MCF 10A (cell line): ENCODE measurements around the gene CSRNP3. TPM values are rescaled to one million over a fixed set of nuclear protein-coding genes. Genes with fewer than 3 reads are reported as not detected.

Experiments
- BruUV-seq: library from RNA; stranded (reverse); fragments of 400-500 nt; replicated peaks from 2 replicates; lab custom pipeline; 2021; lab: Mats Ljungman, UMichigan
- CTCF ChIA-PET: fragments of 300-600 bp; sonication (Branson Sonifier 250); formaldehyde crosslinking; extraction: SDS; loops from one replicate; lab custom pipeline; 2021; ENCODE audit warnings: antibody characterized with exemption, inconsistent platforms; lab: Yijun Ruan, JAX
- POLR2A ChIA-PET: fragments of 300-600, 350-650 bp; sonication (Branson Sonifier 250); formaldehyde crosslinking; extraction: SDS; loops from one replicate; lab custom pipeline; 2020; ENCODE audit warnings: antibody characterized with exemption, inconsistent platforms; lab: Yijun Ruan, JAX
- DNase-seq: peaks from one replicate; pipeline ENCODE4 v3.0.0-alpha.2; 2018; ENCODE audit not compliant: unreplicated experiment
- H3K27ac Mint-ChIP-seq: one replicate; pipeline ENCODE4 v1.8.0; 2022; ENCODE audit warnings: mild to moderate bottlenecking, low read depth, mixed read lengths; ENCODE audit not compliant: unreplicated experiment
- H3K27me3 Mint-ChIP-seq: one replicate; pipeline ENCODE4 v1.8.0; 2022; ENCODE audit warnings: mixed read lengths; ENCODE audit not compliant: insufficient read depth, unreplicated experiment
- H3K36me3 Mint-ChIP-seq: one replicate; pipeline ENCODE4 v1.8.0; 2022; ENCODE audit warnings: mild to moderate bottlenecking, moderate library complexity, mixed read lengths; ENCODE audit not compliant: insufficient read depth, unreplicated experiment
- H3K4me1 Mint-ChIP-seq: one replicate; pipeline ENCODE4 v1.8.0; 2022; ENCODE audit warnings: mixed read lengths; ENCODE audit not compliant: insufficient read depth, unreplicated experiment
- H3K4me3 Mint-ChIP-seq: one replicate; pipeline ENCODE4 v1.8.0; 2022; ENCODE audit warnings: mild to moderate bottlenecking, moderate library complexity, mixed read lengths; ENCODE audit not compliant: unreplicated experiment
- H3K9me3 Mint-ChIP-seq: one replicate; pipeline ENCODE4 v1.8.0; 2022; ENCODE audit warnings: mixed read lengths; ENCODE audit not compliant: unreplicated experiment
- intact Hi-C: fragments of 100-400 bp; cut with micrococcal nuclease; formaldehyde crosslinking; loops from 2 replicates; pipeline ENCODE4 v1.14.1; 2022
- total RNA-seq: library from RNA; stranded (reverse); gene quantifications from 2 replicates; pipeline ENCODE4 v1.2.3, GENCODE V29; 2022
- TF ChIP-seq, protein P1 (sequence below): fragments of 200-600 bp; IDR thresholded peaks from one replicate; pipeline ENCODE4 v1.8.0; 2022; ENCODE audit warnings: antibody characterized with exemption, mild to moderate bottlenecking; ENCODE audit not compliant: unreplicated experiment

CSRNP3 gene
- total RNA-seq, 1 experiment from 2014 or later: 0.33 TPM

DNA sequence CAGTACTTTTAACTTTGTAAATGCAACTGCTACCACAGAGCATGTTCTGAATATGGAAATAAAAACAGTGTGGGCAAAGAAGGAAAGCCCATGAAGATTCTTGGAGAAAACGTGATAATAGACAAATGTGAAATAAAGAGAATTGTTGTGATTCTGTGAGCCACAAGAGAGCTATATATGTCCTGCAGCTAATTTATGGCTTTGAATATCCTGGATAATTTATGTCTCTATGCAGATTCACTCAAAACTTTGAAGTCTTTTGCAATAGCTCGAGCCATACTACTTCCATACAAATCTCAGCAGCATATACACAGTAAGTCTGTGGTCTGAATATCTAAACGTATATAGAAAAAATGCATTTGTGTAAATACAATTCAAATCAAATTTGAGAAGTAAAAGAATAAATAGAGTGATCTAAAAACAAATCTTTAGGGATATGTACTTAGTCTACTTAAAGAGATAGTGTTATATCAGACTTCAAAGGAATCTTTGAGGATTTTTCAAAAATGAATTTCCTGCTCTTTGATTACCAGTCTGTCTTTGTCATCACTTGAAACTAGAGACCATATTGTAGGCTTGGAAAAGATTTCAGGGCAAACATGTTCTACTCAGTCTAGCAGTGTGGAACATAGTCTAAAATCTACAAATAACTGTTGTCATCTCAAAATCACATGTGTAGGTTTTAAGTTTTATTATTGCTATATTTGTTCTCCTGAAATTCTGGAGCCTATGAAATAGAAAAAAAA, 107.1 kb downstream of the CSRNP3 start:
- peaks cover 42% of the 10 kb centered on the region for H3K27me3 Mint-ChIP-seq
- H3K27ac Mint-ChIP-seq: no peak overlapping the region
- no peaks in the 10 kb centered on the region for H3K9me3 Mint-ChIP-seq
- intact Hi-C loops: no loop called here
- H3K36me3 Mint-ChIP-seq: no peaks in the 10 kb centered on the region
- no TSS peak for BruUV-seq
- no peak for DNase-seq
- POLR2A ChIA-PET: no interaction called here
- no peak overlapping the region for H3K4me3 Mint-ChIP-seq
- TF ChIP-seq, protein P1, sequence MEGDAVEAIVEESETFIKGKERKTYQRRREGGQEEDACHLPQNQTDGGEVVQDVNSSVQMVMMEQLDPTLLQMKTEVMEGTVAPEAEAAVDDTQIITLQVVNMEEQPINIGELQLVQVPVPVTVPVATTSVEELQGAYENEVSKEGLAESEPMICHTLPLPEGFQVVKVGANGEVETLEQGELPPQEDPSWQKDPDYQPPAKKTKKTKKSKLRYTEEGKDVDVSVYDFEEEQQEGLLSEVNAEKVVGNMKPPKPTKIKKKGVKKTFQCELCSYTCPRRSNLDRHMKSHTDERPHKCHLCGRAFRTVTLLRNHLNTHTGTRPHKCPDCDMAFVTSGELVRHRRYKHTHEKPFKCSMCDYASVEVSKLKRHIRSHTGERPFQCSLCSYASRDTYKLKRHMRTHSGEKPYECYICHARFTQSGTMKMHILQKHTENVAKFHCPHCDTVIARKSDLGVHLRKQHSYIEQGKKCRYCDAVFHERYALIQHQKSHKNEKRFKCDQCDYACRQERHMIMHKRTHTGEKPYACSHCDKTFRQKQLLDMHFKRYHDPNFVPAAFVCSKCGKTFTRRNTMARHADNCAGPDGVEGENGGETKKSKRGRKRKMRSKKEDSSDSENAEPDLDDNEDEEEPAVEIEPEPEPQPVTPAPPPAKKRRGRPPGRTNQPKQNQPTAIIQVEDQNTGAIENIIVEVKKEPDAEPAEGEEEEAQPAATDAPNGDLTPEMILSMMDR: no peak
- CTCF ChIA-PET: interaction anchor here (0.7 kb wide), 1 partner anchor 8 kb away, joined by 3 read pairs; no protein-coding TSS in a partner anchor
- no peaks in the 10 kb centered on the region for H3K4me1 Mint-ChIP-seq

DNA sequence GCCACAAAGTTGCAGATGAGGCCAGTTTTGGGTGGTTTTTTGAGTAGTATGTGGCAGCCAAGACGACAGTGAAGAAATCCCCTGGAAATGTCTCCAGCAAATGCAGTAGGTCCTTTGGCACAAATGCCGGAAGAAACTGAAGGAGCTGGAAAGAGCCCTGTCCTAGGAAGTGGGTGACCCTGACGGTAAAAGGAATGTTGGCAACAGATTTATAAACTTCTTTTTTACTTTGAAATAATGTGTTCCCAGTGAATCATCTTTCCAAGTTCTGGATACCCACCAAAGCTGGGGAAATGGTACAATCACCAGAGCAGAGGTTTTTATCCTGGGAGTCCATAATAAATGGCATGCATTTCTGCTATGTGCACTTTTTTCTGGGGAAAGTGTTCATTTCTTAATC, 112.9 kb downstream of the CSRNP3 start:
- H3K36me3 Mint-ChIP-seq: no peaks in the 10 kb centered on the region
- H3K27me3 Mint-ChIP-seq: no peaks in the 10 kb centered on the region
- no peaks in the 10 kb centered on the region for H3K9me3 Mint-ChIP-seq
- no peaks in the 10 kb centered on the region for H3K4me1 Mint-ChIP-seq
- intact Hi-C loops: no loop called here
- CTCF ChIA-PET: interaction anchor here (0.6 kb wide), 2 partner anchors 419 to 777 kb away, joined by 3 to 4 read pairs; no protein-coding TSS in a partner anchor
- POLR2A ChIA-PET: no interaction called here
- no TSS peak for BruUV-seq
- no peak overlapping the region for H3K4me3 Mint-ChIP-seq
- H3K27ac Mint-ChIP-seq: no peak overlapping the region
- TF ChIP-seq, protein P1: no peak
- peak; percentile 8 for DNase-seq

GRCh38 chr2:165582863-165583506, 113.5 kb downstream of the CSRNP3 start:
- BruUV-seq: no TSS peak
- H3K4me3 Mint-ChIP-seq: no peak overlapping the region
- ChIA-PET CTCF (interaction anchor here (0.6 kb wide), 1 partner anchor 419 kb away, joined by 3 read pairs; no protein-coding TSS in a partner anchor), POLR2A (no interaction called here)
- TF ChIP-seq, protein P1: no peak
- no peak overlapping the region for H3K27ac Mint-ChIP-seq
- H3K36me3 Mint-ChIP-seq: no peaks in the 10 kb centered on the region
- DNase-seq: no peak
- intact Hi-C loops: no loop called here
- no peaks in the 10 kb centered on the region for H3K4me1 Mint-ChIP-seq
- no peaks in the 10 kb centered on the region for H3K9me3 Mint-ChIP-seq
- H3K27me3 Mint-ChIP-seq: no peaks in the 10 kb centered on the region

DNA sequence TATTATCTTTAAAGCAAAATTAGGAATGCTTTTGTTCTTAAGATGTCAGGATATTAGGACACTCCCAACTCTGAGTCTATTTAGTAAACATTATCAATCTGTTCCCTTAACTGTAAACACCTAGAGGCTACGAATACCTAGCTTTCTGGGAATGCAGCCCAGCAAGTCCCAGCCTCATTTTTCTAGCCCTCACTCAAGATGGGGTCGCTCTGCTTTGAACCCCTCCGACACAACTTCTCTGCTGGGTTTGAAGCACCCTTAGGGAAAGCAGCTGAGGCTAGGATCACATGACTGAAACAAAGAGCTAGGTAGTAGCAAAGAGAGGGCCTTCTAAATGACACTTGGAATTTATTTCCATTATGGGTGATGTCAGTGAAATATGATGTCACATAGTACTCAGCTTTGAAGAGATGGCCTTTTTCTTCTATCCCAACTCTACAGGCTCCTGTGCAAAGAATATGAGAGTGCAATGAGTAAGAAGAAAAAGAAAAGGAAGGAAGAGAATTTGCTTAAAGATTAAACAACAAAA, 114.7 kb downstream of the CSRNP3 start:
- CTCF ChIA-PET: interaction anchor here (0.6 to 1.3 kb wide), 3 partner anchors 16 to 21 kb away, joined by 4 to 6 read pairs (median 5); no protein-coding TSS in a partner anchor
- no TSS peak for BruUV-seq
- H3K4me3 Mint-ChIP-seq: no peak overlapping the region

More for the DNA sequence above, 114.7 kb downstream of the CSRNP3 start:
- Mint-ChIP-seq H3K27ac (no peak overlapping the region), H3K36me3 (no peaks in the 10 kb centered on the region), H3K4me1 (no peaks in the 10 kb centered on the region), H3K9me3 (no peaks in the 10 kb centered on the region), H3K27me3 (no peaks in the 10 kb centered on the region)
- POLR2A ChIA-PET: interaction anchor here (0.6 kb wide), 1 partner anchor 732 kb away, joined by 3 read pairs; no protein-coding TSS in a partner anchor
- intact Hi-C loops: no loop called here
- TF ChIP-seq, protein P1: no peak
- no peak for DNase-seq
